Pons (tissue), 1 donor: Measurements from ENCODE around the gene INSYN2A.

Experiments used
- DNase-seq: peaks from one replicate; pipeline ENCODE4 v3.0.0-alpha.2; 2016; ENCODE audit warnings: low spot score

INSYN2A gene

DNA sequence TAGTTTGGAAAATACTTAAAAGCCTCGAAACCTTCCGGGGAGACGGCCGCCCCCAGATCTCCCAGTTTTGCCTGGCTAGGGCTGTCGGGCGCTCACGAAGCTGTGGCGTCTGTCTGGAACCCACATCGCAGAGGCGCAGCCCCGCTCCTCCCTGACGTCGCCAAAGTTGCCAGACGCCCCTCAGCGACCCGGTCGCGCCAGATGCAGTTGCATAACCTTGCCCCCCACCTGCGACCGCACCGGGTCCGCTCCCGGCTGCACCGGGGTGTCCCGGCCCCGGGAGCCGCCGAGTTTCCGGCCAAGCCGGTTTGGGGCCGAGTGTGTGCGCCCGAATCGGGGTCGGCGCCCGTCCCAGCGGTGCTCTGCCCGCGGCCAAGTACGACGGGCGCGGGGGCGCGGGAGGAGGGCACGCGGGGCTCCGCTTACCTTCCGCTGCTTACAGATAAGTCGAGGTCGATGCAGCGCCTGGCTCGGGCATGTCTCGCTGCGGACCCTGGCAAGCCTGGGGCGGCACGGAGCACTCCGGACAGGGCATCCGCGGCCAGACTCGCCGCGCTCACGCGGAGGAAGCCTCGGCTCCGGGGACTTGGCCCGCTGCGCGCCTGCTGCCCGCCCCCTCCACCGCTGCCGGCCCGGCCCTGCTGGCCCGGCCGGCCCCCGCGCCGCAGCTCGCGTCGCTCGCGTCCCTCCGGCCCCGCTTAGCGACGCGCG lies 665 bp downstream of the INSYN2A start:
- DNase-seq = no peak

DNA sequence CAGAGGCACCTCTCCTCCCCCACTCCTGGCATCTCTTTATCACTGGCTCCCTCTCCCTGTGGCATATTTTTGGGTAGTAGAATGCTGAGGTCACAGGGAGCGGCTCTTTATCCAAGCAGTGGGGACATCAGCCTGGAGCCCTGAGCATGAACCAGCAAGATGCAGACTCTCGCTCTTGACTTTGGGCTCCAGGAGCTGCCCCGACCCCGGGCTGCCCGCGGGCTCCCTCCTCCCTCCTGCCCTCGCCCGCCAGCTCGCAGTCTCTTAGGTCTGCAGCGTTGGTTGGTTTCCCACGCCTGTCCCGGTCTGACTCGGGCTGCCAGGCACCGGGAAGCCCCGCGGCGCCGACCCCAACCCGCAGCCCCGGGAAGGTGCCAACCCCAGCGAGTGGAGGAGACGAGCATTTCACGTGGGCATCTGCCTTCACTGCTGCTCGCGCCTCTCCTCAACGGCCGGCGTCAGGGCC lies 1.3 kb downstream of the INSYN2A start:
- DNase-seq = no peak

DNA sequence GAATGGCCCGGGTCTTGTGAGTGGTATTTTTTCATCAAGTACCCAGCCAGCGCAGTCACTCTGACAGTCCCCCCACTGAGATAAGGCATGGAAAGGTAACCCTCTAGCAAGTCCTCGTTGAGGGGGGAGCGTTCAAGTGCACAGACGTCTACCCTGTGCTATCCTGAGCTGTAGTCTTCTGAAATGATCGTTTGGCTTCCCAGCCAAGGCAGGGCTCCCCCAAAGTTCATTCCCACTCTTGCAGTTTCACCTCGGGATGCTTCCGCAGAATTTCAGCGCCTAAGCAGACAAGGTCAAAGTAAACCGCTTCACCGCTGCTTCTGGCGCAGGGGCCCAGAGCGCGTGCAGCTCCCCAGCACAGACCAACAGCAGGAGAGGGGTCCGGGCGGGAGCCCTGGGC lies 1.8 kb downstream of the INSYN2A start:
- DNase-seq = no peak

DNA sequence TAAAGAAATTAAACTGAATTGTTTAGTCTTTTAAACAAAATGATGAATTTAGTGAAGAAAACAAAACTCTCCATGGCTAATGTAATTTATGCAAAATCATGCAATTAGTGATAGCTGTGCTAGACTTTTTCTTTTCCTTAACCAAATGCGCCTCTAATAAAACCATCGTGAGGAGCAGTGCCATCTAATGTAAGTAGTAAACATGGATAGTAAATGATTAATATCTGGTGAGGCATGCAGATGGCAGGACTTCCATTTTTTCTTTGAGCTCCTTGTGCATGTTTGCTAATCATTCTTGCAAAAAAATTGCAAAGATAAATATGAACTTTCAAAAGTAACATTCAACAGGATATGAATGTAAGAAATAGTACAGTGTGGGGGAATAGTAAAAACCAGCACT lies 2.3 kb downstream of the INSYN2A start:
- DNase-seq = no peak

DNA sequence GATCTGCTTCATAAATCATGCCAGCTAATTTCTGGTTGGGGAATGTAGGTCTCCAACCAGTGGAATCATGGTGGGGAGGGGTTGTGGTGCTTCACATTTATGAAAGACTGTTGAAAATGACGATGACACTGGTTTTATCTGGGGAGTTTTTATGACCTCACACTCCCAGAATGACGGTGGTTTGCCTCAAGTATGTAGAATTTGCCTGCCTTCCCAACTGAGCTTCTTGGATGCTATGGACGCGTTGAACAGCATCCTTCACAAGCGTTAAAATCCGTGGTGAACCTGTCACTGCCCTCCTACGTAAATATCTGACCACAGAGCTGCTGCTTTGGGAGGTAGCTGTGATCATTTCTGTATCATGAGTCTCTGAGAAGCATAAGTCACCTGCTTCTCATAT lies 3.3 kb downstream of the INSYN2A start:
- DNase-seq = no peak

DNA sequence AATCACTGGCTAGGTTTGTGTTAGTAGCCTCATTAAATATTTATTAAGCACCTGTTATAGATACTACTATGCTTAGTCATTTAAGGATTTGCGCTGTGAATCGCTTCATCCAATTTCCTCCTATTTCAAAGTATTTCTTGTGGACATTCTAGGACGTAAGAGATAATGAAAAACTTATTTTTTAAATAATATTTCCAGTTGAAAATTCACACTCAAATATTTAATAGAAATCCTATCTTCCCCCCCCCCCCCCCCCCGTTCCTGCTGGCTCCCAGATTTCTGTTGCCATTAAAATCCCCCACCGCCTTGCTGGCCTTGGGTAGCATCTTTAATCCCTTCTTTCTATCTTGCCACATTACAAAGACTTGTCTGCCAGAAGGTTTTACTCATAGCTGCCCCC lies 6.0 kb downstream of the INSYN2A start:
- no peak for DNase-seq

DNA sequence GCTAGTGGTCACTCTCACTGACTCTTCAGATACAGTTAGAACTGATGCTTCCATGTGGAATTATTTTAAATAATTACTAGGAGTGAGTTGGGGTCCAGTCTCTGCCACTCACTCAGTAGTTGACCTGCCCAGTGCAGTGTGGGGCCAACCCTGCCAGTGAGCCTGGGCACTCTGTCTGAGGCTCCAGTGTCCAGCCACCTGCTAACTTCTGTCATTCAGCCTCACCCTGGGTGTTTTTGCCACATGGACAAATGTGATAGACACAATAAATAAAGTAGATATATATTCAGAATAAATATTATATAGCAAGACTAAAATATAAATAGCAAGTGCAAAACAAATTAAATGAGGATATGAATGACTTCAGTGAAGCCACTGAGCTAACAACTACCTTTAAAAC lies 7.2 kb downstream of the INSYN2A start:
- DNase-seq = no peak

DNA sequence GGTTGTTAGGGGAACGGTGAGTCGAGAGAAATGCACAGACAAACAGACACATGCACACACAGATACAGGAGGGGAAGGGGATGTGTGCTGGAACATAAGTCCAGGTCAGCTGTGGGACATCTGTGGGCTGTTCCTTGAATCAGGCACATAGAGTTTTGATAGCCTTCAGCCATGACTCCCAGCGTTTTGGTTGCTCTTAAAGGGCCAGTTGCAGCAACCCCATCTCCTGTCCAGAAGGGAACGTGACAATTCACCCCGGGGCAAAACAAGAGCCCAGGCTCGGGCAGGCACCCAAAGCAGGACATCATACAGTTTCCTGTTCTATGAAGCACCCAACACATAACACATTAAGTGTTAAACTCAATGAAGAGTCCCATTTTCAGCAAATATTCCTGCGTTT lies 9.6 kb downstream of the INSYN2A start:
- no peak for DNase-seq

DNA sequence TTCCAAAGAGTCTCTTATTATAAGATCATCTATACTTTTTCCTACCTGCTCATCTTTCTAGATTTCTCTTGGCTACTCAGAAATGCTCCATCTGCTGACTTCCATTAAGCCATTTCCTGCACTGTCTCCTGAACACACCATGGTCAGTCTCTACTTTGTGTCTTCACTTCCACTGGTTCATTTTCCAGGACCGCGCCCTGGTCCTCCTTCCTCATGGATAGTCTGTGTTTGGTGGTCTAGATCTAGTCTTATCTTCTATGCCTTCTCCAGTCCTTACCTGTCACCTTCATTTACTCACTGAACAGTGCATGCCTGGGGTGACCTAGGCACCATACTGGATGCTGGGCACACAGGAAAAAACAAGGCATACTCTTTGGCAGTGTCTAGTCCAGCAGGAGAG lies 11.8 kb downstream of the INSYN2A start:
- DNase-seq = no peak

DNA sequence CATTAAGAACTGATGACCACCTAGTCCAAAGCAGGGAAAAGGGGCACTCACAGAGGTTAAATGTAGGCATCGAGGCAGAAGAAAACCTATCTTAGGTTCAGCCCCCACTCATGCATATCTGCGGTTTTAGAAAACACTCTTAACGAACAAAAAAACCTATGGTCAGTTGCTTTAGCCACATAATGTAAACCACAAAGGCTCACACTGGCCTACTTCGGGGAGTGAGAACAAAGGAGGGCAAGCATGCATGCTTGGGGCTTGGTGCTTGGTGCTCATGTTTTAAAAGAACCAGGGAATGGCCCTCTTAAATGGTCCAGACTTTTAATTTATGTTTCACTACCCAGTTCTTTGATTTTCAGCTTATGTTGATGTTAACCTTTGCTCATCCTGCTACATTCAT lies 14.2 kb downstream of the INSYN2A start:
- no peak for DNase-seq

DNA sequence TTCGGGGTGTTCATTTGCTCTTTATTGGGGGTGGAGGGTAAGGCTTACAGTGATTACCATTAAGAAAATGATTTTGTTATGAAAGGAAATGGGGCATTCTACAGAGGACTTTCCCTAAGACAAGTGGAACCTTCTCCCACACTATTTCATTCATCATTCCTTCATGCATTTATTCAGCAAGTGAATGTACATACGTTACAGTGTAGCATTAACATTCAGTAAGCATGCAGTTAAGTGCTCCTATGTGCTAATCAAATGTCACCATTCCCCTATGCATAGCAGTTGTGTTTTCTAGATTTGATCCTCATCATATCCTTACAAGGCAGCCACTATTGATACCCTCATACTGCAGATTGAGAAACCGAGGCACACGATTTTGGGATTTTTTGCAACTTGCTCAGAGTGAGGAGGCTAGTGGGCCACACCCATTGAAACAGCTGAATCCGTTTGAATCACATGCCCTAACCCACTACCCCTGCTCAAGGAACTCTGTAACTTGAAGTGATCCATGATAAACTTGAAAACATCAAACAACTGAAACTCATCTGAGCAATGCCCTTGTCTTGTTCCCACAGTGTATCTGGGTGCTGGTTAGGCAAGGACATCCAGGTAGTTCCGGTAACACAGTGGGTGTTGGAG lies 16.7 kb downstream of the INSYN2A start:
- DNase-seq = no peak

DNA sequence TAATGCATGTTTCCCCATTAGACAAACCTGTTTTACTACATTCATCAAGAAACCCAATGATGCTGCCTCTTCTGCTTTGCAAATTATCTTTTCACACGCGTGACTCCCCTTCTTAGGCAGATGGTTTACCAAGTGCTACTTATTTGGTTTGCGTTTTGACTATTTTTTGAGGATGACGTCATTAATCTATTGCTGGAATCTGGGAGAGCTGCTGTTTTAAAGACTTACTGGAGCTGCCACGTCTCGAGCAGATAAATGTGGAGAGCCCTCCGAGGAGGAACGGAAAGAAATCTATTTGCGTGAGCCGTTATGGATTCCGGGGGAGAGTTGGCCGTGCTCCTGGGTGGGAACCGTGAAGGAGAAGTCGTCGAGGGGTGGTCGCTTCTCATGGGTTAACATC lies 19.7 kb downstream of the INSYN2A start:
- DNase-seq = no peak

DNA sequence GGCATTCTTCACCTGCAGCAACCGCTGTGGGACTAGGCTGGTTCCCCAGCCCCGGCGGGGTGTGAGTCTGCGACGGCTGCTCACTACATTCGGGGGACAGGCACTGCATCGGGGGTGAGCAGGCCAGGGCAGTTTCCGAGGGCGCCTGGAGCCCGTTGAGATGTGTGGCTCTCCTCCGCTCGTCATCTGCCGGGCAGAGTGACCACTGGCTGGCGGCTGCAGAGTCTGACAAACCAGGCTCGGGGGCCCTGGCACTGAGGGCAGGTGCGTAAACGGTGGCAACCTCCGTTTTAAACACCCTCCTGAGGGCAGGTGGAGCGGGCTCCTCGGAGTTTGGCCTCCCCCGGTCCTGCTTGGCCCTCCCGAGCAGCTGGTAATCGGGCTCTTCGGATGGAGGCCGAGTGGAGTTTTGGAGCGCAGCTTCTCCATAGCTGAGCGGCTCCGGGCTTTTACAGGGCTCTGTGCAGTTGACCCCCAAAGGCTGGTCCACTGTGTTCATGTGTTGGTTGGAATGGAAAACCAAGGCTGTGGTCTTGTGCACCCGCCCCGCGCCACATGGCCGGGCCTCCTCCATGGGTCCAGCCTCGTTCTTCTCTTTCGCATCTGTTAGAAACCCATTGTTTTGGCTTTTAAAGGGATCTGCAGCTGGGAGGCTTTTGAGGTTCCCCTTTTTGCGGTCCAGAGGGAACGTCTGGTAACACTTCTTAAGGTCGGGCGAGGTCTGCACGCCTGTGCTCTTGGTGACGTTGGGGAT lies 20.9 kb downstream of the INSYN2A start:
- no peak for DNase-seq

DNA sequence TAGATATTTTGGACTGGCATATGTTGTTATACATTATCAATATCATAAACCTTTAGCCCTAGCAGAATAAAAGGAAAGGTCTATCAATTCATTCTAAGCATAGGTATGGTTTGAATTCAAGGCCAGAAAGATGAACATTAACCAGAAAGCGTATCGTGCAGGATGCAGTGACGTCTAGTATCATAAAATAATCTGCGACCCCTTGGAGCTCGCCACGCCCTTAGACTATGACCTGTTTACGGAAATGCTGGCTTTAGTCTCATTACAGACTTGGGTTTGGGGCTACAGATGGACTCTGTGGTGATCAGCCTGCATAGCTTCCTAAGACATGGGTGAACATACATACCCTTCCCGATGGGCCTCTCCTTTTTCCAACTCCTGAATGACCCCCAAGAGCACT lies 21.5 kb downstream of the INSYN2A start:
- no peak for DNase-seq

DNA sequence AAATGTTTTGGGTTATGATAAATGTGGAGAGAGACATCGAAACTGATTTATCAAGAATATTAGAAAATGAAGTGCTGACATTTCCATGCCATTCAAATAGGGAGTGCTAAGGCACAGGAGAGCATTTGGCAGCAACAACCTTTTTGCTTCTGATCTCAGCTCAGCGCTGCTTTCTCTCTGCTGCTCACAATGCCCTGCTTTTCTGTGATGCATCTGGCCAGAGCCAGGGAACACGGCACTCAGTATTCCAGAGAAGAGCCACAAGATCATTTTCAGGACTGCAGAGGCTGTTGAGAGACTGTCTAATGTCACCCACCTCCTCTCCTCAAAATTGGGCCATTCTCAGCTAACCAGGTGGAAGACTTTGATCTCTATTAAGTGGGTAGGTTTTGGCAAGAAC lies 28.1 kb downstream of the INSYN2A start:
- DNase-seq = peak; percentile 85

DNA sequence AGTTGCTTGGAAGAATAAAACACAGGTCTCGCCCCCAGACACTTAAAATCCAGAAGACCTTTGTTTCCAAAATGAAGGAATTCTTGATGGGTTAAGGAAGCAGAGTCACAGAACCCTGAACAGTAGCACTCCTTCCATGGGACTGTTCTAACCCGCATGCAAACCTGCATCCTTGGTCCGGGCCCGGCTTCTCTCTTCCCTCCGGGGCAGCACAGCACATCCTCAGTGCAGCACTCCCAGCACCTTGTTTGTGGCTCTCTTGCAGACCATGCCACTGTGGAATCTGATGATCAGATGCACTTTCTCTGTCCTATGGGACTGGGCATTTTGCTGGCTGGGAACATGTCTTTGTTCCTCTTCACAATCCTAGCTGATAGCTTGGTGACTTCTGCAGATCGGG lies 33.5 kb downstream of the INSYN2A start:
- DNase-seq = no peak

DNA sequence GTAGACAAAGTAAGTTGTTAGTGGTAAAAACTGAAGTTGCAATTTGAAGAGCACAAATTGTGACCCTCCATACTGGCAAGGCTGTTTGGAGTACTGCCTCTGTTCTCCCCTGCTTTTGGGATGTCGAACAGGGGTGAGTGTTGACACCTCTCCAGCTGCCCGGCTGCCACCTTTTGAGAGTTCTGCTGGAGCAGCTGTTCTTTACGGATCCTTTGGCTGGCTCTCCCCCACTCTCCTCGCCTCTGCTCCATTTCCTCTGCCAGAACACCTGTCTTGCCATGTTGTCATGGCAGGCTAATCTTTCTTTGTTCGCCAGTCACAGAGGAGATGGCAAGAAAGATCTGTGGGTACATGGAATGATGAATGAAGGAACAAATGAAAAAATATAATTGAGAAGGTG lies 34.9 kb downstream of the INSYN2A start:
- no peak for DNase-seq

DNA sequence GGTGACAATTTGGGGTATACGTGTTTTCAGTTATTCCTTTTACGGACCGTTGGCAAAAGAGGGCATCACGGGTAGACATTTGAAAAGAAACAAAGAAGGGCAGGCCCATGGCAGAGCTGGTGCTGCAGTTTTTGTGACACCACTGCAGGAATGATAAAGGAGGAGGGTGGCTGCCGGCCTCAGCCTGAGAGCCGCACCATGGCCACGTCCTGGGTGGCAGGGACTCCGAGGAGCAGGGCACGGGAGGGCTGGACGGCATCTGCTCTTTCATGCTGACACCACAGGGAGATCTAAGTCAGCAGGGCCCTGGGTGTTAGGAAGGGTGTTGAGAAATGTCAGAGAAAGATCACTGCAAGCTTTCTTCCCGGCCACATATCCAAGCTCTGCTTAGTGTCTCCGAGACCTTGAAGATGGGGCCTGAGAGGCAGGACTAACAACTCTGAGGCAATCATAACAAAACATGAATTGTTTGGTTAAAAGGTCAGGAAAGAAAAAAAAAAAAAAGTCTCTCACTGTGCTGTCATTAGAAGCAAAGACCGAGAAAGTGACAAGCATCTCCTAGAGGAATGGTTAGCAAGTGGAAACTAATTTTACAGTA lies 36.6 kb downstream of the INSYN2A start:
- no peak for DNase-seq

DNA sequence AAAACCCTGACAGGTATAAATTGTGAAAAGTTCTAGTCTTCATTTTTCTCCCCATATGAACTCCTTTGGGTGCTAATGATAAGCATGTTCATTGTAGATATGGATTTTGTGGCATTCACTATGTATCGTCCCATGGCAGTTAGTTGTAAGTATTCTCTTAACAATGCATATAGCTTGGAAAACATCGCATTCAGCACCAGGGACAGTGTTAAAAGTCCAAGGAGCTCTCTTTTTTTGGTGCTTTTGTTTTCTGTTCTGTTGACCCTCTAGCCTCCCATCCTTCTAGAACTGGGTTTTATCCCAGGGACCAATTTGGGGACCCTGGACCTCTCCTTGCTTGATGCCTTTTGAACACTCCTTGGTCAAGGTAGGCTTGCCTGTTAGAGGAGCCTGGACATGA lies 37.7 kb downstream of the INSYN2A start:
- DNase-seq = no peak

DNA sequence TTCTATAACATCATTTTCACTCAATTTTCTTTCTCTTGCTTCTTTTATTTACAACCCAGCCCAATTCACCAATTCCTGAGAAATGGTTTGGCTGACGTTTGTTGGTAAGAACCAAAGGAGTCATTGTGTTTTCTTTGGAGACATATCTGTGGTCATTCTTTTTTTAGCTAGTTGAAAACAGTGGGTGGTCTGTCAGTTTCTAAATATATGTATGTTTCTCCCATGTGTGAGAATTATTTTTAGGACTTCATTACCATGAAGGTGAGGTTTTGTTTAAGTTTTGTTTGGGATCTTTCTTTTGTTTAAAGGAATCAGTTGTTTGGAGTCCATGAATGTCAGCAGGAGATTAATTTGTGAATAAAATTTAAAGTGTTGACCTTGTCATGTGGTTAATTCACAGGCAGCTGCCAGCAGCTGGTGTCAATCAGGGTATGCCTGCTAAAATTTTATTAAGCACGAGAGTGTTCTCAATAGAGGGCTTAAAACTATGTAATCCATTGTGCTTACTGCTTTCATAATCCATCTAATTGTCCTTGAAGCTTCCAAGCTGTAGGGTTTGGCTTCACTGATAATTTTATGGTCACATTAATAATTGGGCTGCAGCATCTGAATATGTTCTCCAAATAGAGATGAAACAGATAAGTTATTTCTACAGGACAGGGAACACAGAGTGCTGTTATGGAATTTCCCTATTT lies 38.7 kb downstream of the INSYN2A start:
- no peak for DNase-seq

DNA sequence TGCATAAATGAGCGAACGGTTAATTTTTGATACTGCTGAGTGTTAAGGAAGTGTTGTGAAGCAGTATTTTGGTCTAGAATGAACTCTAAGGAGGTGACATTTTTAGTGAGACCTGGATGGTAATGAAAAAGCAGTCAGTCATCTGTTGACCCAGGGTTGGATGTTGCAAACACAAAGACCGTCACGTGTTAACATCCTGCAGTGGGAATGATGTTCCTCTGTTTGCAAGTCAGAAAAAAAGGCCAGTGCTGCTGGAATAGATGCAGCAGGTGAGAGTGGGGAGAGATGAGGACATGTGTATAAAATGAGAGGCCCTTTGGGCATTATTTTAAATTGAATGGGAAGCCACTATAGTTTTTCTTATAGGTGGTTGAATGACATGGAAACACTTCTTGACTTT lies 39.3 kb downstream of the INSYN2A start:
- DNase-seq = no peak
